Activated CD8-positive, alpha-beta memory T cell treated with anti-CD3 and anti-CD28 coated beads for 1 hour (primary cell): ENCODE results near the gene ATG16L2.
"Not testable (repeated sequence)": the region's sequence is repeated elsewhere in the genome, so short reads cannot be mapped to it uniquely, and the experiment has no call there.

Experiments used
- DNase-seq, 2 donors: peaks; one replicate each; pipeline ENCODE4 v3.0.0-alpha.2; 2020; ENCODE audit warnings: low read depth in 1 of 2; ENCODE audit errors: extremely low read depth in 1 of 2

ATG16L2 gene

GRCh38 chr11:72793425-72794367, 20.5 kb upstream of the ATG16L2 start, which contains the start of gene STARD10:
Gene STARD10, minus strand, starts transcription at chr11:72794047. Its CDS starts 12,866 bp downstream, at chr11:72781181.
- DNase-seq, result peak; percentile 84 to 93

GRCh38 chr11:72798361-72798760, 15.8 kb upstream of the ATG16L2 start:
- no peak for DNase-seq

- DNase-seq, result no peak
Observed at GRCh38 chr11:72799441-72799840, 14.8 kb upstream of the ATG16L2 start.

- DNase-seq, result no peak
Observed at GRCh38 chr11:72802822-72803221, 11.4 kb upstream of the ATG16L2 start.

GRCh38 chr11:72805216-72805615, 9.0 kb upstream of the ATG16L2 start:
- no peak for DNase-seq

- DNase-seq, result not testable (repeated sequence)
Observed at GRCh38 chr11:72806378-72806777, 7.8 kb upstream of the ATG16L2 start.

- no peak for DNase-seq
Observed at GRCh38 chr11:72807021-72807693, 7.1 kb upstream of the ATG16L2 start.

- DNase-seq, result no peak
Observed at GRCh38 chr11:72807792-72808191, 6.4 kb upstream of the ATG16L2 start.

GRCh38 chr11:72808331-72808798, 5.8 kb upstream of the ATG16L2 start:
- DNase-seq, result no peak

GRCh38 chr11:72811686-72812085, 2.5 kb upstream of the ATG16L2 start:
- DNase-seq, result not testable (repeated sequence)

- no peak for DNase-seq
Observed at GRCh38 chr11:72812604-72812966, 1.6 kb upstream of the ATG16L2 start.

GRCh38 chr11:72812967-72813739, 1.1 kb upstream of the ATG16L2 start:
- DNase-seq, result peak; percentile 37 to 40

- peak; percentile 57 to 75 for DNase-seq
Observed at GRCh38 chr11:72813740-72814285, 398 bp upstream of the ATG16L2 start.

GRCh38 chr11:72815110-72815618, 953 bp downstream of the ATG16L2 start:
- DNase-seq, result no peak

GRCh38 chr11:72816404-72816990, 2.3 kb downstream of the ATG16L2 start:
- no peak for DNase-seq

- no peak for DNase-seq
Observed at GRCh38 chr11:72817966-72818365, 3.8 kb downstream of the ATG16L2 start.

GRCh38 chr11:72818971-72819370, 4.8 kb downstream of the ATG16L2 start:
- no peak for DNase-seq

- DNase-seq, result no peak
Observed at GRCh38 chr11:72820439-72821139, 6.4 kb downstream of the ATG16L2 start.

GRCh38 chr11:72821221-72821919, 7.2 kb downstream of the ATG16L2 start:
- no peak for DNase-seq
